HG02623 (cell line): ENCODE data around the gene BSG.

Experiments
- ATAC-seq: cut with Tn5 transposase; IDR thresholded peaks from one replicate; pipeline ENCODE4 v1.9.1; 2021; ENCODE audit warnings: moderate library complexity; ENCODE audit not compliant: unreplicated experiment

The BSG gene

DNA sequence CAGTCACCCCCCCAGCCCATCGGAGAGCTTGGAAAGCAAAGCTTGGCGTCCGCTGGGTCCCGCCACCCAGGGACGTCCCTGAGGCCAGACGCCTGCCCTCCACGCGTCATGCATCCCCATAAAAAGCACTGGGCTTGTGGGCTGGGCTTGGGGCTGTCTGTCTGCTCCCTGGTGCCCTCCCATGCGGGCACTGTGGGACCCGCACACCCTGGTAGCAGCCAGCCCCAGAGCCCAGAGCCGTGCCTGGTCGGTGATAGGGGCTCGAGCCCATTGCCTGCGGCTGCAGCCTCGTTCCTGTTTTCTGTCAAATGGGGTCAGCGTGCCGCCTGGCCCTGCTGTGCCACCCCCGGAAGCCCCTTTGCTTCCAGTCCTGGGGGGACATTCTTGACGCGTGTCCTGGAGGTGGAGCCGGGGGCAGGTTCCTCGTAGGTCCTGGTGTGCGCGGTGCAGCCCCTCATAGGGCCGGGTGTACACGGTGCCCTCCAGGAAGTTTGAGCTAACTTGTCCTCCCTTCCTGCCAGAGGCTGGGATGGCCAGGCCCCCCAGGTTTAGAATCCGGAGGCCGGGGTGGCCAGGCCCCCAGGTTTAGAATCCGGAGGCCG, 32.9 kb upstream of the BSG start:
- ATAC-seq, result no peak

DNA sequence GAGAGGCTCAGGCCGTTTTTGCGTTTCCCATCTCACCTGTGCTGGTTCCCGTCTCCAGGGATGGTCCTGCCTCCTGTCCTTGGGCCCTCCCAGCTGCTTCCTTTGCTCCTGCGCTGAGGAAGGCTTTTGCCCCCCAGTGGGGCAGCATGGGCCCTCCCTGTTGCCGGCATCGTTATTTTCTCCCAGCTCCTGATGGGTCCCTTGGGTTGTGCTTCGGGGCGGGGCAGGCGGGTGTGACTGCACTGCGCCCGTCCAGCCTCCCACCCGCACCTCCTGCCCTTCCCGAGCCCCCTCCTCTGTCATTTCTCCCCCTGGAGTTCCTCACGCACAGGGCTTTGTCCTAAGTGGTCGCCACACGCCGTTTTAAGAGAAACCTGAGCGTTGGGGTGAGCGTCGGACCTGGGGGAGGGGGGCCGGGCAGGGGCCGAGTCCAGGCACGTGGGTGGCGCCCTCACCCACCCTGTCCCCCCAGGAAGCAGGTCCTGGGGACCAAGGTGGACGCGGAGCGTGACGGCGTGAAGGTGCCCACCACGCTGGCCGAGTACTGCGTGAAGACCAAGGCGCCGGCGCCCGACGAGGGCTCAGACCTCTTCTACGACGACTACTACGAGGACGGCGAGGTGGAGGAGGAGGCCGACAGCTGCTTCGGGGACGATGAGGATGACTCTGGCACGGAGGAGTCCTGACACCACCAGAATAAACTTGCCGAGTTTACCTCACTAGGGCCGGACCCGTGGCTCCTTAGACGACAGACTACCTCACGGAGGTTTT, 31.3 kb upstream of the BSG start:
- ATAC-seq, result no peak

DNA sequence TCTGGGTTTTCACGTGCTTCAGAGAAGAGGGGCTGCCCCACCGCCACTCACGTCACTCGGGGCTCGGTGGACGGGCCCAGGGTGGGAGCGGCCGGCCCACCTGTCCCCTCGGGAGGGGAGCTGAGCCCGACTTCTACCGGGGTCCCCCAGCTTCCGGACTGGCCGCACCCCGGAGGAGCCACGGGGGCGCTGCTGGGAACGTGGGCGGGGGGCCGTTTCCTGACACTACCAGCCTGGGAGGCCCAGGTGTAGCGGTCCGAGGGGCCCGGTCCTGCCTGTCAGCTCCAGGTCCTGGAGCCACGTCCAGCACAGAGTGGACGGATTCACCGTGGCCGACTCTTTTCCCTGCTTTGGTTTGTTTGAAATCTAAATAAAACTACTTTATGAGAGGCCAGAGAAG, 30.7 kb upstream of the BSG start:
- ATAC-seq, result no peak

DNA sequence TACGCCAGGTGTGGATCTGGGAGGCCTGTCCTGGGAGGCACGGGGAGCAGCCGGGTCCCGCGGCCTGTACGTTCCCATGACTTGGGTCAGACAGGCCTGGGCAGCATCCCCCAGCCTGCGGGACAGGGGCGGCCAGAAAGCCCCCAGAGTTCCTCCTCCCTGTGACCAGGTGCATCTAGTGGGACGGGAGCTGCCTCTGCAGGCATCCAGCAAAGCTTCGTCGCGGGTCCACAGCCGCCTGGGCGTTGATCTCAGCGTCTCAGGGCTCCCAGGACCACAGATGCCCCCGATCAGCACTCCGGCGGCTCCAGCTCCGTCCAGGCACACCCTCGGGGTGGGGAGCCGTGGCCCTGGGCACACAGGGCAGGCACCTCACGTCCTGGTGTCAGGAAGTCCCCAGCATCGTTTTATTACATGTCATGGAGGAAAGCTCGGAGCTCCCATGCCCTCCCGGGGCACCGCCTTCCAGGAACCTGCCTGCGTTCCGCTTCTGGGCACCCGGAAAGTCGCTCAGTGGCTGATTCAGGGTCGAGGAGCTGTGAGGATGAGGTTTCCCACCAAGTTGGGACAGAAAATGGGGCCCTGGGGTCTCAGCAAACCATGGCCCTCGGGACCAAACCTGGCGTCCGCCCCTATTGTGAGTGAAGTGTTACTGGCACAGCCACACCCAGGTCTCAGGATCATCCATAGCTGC, 30.1 kb upstream of the BSG start:
- no peak for ATAC-seq

DNA sequence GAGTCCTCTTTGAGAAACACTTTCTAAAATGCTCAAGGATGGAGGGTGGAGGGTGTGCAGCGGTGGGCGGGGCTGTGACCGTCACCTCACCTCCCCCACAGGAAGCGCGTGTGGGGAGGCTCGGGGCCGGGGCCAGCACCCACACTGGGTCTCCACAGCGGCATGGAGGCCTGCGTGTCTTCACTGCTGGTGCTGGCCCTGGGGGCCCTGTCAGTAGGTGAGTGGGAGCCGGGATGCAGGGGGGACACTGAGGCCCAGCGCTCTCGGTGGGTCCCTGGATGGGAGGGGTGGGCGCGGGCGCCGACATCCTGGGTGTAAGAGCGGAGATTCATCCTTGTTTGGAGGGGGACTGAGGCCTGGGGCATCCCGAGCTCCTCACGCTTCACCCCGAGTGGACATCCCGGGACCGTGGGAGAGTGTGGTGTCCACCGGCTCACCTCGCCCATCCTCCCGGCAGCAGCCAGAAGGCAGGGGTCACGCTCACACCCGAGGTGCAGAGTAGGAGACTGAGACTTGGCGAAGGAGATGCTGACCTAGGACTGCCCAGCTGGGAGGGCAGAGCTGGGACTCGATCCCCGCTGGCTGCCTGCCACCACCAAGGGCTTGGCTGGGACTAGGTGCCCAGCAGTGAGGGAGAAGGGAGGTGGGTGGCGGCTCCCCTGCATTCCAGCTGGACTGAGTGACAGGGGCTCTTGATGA, 28.3 kb upstream of the BSG start, which contains the start of gene GZMM:
Gene GZMM (plus strand): TSS at position 144 of the 699 bp plus-strand sequence. CDS start 19 bp downstream, at position 163.
- ATAC-seq, result no peak

DNA sequence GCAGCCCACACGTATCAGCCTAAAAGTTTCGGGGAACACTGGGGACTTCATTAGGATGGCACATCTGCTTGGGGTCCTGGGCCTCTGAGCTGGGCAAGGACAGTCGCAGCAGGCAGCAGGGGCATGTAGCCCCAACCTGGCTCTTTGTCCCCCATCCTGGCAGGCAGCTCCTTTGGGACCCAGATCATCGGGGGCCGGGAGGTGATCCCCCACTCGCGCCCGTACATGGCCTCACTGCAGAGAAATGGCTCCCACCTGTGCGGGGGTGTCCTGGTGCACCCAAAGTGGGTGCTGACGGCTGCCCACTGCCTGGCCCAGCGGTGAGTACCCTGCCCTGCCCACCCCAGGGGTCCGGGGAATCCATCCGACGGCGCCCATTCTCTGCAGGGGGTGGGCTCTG, 25.3 kb upstream of the BSG start:
- ATAC-seq, result no peak

DNA sequence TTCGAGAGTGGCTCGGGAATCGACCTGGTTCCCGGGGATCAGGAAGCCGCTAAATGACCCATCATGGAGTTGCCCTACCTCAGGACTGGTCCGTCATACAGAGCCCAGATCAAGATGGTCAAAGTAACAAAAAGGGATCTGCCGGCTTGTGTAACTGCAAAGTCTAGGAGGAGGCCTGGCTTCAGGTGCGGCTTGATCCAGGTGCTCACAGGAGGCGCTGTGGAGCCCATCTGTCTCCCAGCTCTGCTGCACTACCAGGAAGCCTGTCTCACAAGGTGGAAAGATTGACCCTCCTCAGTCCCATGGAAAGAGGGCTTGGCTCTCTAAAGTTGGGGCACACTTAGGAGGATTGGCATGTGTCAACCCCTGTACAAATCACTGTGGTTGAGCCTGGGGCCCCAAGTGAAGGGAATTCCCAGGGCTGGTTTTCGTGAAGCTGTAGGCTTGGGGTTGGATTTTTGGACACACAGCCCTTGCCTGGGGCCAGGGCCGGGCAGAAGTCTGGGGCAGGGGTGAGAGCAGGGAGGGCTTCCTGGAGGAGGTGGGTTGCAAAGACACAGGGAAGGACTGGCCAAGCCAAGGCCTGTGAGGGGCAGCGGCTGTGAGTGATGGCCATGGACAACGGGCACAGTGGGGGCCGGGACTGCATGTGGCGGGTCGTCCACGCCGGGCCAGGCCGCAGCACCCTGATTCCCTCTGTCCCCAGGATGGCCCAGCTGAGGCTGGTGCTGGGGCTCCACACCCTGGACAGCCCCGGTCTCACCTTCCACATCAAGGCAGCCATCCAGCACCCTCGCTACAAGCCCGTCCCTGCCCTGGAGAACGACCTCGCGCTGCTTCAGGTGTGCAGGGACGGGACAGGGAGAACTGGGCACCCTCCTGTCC, 24.3 kb upstream of the BSG start:
- no peak for ATAC-seq

DNA sequence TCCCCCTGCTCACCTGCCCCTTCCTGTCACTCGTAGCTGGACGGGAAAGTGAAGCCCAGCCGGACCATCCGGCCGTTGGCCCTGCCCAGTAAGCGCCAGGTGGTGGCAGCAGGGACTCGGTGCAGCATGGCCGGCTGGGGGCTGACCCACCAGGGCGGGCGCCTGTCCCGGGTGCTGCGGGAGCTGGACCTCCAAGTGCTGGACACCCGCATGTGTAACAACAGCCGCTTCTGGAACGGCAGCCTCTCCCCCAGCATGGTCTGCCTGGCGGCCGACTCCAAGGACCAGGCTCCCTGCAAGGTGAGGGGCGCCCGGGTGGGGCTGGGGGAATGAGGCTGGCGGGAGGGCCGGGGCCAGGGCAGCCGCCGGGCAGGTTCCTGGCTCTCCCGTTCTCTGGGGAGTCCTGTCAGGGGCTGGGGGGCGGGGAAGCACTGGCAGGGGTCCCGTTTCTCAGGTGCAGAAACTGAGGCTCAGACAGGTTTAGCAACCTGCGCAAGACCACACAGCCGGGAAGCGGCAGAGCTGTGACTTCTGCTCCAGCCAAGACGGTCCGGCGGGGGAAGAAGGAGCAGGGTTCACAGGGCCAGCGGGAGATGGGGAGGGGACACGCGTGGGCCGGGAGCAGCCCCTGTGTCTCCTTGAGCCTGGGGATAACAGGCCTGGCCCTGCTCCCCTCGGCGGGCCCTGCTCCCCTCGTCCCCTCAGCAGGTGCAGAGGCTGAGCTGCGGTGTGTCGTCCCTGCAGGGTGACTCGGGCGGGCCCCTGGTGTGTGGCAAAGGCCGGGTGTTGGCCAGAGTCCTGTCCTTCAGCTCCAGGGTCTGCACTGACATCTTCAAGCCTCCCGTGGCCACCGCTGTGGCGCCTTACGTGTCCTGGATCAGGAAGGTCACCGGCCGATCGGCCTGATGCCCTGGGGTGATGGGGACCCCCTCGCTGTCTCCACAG, 23.2 kb upstream of the BSG start:
- no peak for ATAC-seq

DNA sequence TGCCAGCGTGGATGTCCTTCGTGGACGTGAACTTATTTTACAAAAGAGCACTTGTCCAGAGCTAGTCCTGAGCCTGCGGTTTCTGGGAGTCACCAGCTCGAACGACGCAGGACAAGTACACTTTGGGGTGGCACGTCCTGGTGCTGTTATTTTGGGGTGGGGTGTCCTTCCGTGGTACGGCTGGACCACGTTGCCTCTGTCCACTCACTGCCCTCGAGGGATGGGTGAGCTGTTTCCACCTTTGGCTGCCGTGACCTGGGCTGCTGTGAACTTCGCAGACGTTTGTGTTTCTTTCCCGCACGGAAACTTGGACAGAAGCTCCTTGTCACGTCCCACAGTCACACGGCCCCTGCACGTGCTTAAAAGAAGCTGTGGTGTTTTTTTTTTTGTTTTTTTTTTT, 17.6 kb upstream of the BSG start:
- ATAC-seq, result no peak

DNA sequence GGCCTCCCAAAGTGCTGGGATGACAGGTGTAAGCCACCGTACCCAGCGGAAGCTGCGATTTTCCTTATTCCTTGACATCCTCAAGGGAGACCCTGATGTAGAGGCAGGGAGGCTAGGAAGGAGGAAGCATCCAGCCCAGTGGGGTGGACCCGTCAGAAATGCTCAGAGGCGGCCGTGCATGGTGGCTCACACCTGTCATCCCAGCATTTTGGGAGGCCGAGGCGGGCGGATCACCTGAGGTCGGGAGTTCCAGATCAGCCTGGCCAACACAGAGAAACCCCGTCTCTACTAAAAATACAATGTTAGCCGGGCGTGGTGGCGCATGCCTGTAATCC, 17.0 kb upstream of the BSG start:
- ATAC-seq, result no peak

DNA sequence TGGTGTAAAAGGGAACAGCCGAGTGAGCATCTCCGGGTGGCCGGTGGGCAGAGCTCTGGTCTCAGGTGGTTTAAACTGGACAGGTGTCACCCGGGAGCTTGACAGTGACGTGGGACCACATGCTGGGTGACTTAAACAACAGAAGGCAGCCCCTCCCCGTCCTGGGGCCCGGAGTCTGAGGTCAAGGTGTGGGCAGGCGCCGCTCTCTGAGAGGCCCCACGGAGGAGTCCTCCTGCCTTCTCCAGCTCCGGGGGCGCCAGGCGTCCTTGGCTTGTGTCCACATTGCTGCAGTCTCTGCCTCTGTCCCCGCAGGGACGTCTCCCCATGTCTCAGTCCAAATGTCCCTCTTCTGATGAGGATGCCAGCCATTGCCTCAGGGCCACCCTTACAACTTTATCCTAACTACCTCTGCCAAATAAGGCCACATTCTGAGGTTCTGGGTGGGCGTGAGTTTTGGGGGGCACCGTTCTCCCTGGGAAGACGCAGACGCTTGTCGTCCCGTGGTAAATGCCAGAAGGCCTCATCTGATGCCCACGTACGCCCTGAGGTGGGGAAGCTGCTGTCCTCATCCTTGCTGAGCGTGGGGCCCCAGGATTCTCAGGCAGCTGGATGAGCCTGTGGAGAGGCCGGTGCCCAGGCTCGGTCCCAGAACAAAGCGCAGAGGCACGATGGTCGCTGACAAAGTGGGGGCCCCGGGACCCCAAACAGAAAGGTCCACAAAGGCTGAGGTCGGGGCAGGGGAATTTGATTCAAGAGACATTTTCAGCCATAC, 15.6 kb upstream of the BSG start:
- no peak for ATAC-seq

DNA sequence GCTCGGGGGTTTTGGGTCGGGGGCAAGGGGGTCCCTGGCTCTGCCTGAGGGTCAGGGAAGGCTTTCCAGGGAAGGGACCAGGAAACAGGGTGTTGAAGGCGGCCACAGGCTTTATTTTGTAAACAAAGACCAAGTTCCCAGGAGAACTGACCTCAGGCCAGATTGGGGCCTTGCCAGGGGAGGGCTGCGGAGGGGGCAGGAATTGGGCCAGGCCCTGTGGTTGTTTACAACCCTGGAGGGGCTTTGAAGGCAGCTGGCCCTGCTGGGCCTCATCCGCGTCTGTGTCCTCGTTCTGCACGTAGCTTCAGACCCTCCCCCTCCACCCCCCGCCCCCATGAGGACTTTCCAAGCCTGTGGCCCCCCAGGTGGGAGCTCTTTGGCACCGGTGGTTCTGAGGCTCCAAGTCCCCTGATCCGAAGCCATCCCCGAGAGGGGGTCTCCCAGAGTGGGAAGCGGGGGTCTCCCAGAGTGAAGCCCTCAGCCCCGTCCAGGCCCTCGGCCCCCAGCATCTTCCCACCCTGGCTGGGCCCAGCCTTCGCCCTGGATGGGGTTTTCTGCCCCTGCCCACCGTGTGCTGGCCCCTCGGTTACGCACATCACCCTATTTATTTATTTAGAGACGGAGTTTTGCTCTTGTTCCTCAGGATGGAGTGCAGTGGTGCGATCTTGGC, 13.5 kb upstream of the BSG start:
- ATAC-seq, result no peak

DNA sequence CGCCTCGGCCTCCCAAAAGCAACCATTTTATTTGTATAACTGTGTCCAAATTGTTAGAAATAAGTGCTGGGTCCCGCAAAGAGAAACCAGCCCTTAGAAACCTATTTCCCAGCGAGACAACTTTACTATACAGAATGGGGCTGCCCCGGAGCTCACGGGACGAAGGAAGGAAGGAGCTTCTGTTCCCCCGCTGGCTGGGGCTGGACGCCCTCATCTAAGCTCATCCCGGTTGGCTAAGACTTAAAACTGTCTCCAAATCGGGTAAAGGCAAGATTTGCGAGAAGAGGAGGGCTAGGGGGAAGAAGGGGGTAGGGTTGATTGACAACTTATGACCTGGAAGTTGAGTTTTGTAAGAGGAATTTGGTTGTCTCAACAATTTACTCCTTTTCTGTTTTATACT, 12.3 kb upstream of the BSG start:
- no peak for ATAC-seq

DNA sequence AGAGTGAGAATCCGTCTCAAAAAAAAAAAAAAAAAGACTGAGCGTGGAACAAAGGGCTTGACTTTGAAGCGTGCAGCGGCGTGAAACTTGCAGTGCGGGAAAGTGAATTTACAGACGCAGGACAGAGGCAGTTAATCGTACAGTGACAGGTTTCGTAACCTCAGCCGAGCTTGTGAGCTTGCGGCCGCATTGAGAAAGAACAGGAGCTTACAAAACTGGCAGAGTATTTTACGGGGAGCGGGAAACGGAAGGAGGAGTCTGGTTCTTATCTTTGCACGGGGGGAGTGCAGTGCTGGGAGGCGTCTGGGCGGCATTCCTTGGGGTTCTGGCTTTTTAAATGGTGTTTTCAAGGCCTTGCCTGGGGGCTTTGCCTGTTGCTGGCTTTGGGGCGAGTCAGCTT, 6.0 kb upstream of the BSG start:
- ATAC-seq, result no peak

DNA sequence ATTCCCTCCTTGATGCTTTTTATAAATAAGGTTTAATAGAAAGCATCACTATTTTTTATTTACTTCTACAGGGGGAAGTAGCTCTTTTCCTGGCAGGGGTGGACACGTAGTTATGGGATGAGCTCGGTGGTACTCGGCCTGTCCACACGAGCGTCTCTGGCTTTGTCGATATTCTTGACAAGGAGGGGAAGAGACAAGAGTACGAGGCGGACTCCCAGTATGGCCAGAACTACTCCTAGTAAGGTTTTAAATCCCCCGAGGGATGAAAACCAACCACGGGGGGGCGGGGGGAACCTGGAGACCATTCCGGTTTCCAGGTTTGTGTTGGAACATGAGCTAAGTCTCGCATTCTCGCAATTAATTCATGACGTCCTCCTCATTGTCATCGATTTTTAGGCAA, 5.6 kb upstream of the BSG start:
- no peak for ATAC-seq

DNA sequence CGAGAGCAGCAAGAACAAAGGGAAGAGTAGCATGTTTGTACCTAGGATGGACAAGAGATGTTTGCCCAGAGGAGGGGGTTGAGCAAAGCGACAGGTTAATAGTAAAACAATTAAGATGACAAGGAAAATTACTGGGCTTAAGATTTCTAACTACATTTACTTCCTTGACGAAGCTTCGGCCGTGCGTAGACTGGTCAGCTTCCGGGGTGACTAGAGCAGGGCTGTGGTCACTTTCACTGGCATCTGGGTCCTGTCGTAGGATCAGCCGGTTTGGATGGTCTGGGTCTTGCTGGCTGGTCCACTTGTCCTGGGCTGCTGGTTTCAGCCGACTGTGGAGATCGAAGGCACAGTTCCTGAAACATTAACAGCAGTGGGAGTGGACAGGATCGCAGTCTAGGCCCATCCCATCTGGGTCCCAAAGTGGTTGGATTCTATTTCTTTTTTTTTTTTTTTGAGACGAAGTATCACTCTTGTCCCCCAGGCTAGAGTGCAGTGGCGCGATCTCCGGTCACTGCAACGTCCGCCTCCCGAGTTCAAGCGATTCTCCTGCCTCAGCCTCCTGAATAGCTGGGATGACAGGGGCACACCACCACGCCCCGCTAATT, 5.0 kb upstream of the BSG start:
- ATAC-seq, result no peak

DNA sequence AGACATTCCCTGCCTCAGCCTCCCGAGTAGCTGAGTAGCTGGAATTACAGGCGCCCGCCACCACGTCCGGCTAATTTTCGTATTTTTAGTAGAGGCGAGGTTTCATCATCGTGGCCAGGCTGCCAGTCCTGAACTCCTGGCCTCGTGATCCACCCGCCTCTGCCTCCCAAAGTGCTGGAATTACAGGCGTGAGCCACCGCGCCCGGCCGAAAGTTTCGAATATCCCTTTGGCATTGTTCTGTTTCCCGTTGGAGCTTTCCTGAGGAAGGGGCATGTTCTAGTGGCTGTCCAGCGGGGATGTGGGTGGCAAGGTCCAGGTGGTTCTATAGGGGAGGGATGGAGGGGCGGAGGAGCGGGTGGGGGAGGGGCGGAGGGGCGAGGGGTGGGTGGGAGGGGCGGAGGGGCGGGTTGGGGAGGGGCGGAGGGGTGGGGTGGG, 2.1 kb upstream of the BSG start:
- ATAC-seq, result no peak
